ENCODE data around the gene SOCS7.
"Not testable (repeated sequence)": the region's sequence is repeated elsewhere in the genome, so short reads cannot be mapped to it uniquely, and the experiment has no call there.

SOCS7 gene

DNA sequence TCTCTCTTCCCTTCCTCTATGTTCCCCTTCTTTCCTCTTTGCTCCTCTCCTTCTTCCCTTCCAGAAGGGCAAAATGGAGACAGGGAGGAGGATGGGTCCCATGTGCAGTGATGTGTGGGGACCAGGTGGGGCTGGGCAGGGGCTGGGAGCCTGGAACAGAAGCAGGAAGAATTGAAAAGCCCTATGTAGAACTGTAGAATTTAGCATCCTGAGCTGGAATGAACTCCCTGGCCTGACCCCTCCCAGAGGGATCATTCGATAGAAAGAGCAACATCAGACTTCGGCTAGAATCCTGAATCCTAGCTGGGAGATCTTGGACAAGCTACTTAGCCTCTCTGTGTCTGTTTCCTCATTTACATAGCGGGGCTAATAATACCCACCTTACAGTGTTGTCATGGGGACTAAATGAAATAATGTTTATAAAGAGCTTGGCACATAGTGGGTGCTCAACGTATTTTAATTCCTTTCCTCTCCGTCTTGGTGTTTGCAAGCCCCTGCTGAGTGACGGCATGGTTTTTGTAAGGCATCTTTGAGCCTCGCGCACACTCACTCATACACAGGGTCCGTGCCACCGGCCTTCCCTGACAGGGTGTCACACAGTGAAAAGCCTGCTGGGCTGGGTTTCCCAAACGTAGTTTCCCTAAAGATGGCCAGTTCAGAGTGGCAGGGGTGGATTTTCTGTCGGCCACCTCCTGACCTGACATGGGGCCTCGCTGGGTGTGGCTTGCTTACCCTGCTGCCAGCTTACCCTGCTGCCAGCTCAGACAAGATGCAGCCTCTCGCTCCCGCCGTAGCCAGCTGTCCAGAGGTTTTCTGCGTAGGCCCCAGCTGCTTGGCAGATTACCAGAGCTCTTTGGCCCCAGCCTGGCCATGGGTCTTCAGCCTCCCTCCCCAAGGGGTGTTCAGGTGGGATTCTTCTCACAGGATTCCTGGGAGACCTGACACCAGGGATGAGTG, 70.5 kb downstream of the SOCS7 start:
- no peak for DNase-seq

DNA sequence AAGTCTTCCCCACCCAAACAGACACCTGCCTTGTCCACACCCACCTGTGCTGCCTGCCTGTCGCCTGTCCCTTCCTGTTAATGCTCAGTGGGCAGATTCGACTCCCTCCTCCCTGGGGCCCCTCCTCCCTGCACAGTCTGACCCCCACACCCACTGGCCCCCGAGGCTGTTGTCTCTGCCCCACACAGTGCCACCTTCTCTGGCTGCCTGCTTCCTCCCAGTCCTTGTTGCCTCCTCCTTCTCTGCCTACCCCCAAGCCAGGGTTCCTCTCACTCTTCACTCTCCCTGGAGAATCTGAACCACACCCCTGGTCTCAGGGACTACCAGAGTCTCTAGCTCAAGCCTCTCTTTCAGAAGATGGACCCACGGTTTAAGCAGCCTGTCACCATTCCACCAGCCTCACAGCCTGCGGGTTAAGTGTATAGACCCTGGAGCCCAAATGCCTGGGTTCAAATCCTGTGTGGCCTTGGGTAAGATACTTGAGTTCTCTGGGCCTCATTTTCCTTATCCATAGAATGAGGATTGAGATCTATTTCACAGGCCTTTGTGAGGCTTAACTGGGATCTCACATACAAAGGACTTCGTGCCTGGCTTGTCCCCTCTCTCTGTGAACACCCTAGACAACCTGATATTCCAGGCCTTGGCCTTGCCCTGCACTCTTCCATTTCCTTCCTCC, 72.8 kb downstream of the SOCS7 start:
- no peak for DNase-seq

DNA sequence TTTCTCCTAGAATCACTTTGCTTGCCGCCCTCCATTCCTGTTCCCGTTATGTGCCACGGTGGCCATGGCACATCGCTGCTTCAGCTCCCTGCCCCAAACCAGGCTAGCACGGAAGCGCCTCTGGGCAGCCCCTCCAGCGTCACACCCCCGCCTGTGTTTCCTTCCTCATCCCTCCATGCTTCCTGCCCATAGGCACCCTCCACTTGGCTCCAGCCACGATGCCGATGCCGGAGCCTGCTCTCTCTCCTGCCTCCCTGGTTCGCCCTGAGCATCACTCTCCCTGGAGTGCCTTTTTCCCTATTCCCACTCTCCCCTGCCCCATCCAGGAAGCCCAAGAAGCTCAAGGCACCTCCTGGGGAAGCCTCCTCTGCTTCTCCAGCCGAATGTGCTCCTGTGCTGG, 73.4 kb downstream of the SOCS7 start:
- DNase-seq = no peak

DNA sequence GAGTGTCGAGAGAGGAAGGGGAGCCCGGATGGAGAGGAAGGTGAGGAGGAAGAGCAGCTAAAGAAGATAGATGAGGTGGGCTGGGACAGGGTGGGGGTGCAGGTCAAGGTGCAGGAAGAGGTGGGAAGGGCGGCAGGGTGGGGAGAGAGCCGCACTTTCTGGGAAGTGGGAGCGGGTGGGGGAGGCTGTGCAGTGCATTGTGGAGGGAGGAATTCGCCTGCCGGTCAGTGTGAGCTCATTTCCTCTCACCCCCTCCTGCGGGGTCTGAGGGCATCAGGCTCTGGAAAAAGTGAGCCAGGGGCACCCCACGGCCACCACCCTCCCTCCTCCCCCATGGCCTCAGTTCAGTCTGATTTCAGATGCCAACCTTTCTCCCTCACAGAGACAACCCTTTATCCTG, 74.1 kb downstream of the SOCS7 start:
- no peak for DNase-seq

DNA sequence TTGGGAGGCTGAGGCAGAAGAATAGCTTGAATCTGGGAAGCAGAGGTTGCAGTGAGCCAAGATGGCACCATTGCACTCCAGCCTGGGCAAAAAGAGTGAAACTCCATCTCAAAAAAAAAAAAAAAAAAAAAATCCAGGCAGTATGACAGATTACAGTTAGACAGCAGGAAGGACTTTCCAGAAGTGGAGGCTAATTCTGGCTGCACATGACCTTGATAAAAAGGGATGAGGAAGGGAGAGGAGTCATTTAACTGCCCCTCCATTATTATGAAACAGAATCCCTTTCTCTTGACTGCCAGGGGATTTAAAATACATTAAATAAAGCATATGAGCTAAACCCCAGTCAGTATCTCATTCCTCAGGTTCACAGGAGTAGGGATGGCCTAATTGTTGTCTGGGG, 74.8 kb downstream of the SOCS7 start:
- DNase-seq = no peak

DNA sequence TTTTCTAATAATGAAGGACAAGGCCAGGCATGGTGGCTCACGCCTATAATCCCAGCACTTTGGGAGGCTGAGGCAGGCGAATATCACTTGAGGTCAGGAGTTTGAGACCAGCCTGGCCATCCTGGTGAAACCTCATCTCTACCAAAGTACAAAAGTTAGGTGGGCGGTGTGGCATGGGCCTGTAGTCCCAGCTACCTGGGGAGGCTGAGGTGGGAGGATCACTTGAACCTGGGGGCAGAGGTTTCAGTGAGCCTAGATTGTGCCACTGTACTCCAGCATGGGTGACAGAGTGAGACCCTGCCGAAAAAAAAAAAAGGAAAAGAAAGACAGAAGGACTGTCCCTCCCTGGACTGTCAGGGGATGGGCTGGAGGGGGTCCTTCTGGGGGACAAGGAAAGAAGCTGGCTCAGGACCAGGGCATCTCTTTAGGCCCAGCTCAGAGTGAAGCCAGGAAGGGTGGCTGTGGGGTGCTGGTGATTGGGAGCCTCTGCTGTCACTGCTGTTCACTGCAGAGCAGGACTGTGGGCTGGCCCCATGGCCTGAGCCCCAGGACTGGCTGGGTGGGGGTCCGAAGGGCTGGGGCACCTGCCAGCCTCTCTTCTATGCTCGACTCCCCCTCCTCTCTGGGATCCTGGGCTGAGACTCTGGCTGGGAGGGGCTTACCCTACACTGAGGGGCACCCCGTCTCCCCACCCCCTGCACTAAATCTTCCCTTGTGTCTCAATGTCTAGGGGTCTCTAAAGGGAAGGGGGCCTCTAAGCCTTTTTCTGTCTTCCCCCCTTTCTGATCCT, 75.7 kb downstream of the SOCS7 start:
- no peak for DNase-seq

DNA sequence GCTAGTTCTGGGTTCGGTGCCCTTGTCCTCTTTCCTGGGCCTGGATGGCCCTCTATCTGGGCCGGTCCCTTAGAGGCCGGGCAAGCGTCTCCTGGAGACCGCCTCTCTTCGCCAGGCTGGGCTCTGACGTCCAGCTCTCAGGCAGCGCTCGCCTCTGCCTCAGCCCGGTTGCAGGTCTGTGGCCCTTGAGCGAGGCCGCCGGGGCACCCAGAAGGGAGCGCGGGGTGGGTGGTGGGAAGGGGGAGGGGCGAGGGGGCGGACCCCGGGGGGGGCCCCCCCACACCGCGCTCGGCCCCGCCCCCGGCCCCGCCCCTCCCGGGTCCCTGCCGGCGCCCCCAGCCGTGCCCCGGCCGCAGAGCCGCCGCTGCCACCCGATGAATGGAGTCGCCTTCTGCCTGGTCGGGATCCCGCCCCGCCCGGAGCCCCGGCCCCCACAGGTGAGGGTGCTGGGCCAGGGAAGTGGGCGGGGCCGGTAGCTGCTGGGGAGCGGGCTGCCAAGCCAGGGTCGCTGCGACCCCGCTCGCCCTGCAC, 76.5 kb downstream of the SOCS7 start, which contains the start of gene ARHGAP23:
Gene ARHGAP23, plus strand, starts transcription at position 353 of the 531 bp plus-strand sequence. Its CDS starts 22 bp downstream, at position 375.
- peak; percentile 65 for DNase-seq

DNA sequence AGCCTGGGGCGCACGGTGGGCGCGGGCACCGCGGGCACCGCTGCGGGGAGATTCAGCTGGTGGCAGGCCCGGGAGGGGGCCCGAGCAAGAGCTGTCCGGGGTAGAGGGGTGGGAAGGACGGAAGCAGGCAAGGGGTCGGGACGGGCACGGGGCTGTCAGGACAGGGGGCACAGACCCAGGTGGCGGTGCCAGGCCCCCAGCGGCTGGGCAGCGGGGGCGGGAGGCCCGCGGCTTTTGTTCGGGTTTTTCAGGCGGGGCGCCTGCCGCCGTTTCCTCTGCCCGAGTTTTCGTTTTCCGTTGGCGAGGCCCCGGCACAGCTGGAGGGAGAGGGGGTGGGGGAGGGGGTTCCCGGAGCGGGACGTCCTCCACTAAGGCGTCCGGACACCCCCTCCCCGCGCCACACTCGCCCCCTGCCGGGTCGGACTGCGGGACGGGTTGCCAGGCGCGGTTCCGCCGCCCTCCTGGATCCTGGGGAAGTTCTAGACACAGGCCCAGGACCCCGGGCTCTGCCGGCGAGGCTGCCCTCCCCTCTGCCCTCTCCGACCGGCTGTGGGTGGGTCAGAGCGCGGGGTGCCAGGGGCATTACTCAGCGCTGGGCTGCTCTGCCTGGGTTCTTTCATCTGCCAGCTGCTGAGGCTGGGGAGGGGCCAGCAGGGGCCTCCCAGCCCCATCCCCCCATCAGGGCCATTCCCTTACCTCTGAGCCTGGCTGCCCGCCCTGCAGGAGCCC, 77.2 kb downstream of the SOCS7 start:
- DNase-seq = peak; percentile 62

DNA sequence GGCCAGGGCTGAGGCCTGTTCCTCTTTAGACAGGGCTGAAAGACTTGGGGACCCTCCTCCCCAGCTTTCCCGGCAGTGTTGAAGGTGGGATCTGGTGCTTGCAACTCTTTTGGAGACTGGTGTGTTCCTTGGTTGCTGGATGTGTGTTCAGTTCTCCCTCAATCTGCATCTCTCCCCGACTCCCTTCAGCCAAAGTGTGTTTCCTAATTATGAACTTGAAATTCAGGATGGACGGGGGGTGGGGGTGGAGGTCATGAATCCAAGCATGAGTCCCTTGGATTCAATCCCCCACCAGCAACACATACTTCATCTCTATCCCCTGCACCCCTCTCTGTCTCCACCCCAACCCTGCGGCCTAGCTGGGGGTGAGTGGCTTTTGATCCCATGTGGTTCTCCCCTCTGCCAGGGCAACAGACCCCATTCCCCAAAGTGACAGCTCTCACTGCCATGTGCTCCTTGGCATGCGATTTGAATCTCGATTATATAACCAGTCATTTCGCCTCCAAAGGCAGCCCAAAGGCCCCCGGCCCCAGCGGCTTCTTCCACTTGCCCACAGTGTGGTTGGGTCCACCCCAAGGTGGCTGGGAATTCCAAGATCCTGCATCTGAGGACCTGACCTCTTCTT, 77.9 kb downstream of the SOCS7 start:
- no peak for DNase-seq

DNA sequence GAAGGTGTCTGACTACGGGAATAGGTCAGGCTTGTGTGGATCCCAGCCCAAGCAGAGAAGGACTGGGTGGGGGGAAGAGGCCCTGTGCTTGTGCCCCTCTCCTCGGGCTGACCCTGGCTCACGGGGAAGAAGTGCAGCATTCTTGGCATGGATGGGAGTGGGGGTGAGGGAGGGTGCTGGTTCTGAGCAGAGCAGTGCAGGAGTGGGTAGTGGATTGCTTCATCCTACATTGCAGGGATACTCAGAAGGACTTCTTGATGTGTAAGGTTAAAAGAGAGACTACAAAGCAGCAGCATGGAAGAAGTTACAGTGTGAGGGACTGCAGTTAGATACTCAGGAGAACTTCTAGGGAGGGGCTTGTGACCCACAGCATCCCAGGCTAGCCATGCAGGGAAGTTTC, 78.7 kb downstream of the SOCS7 start:
- no peak for DNase-seq

DNA sequence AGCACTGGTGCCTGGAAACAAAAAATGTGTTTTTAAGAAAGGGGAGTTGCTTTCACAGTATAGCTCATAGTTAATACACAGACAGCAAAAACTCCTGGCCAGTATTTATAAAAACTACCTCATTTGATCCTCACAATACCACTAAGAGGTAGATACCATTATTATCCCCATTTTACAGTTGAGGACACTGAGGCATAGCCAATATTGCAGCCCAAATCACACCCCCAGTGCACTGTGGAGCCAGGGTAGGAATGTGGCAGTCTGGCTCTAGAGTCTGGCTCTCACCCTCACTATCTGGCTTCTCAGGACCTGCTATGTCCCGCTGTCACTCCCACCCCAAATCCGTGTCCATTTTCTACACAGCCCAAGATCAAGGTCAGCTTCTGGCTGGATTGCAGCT, 79.2 kb downstream of the SOCS7 start:
- DNase-seq = no peak

DNA sequence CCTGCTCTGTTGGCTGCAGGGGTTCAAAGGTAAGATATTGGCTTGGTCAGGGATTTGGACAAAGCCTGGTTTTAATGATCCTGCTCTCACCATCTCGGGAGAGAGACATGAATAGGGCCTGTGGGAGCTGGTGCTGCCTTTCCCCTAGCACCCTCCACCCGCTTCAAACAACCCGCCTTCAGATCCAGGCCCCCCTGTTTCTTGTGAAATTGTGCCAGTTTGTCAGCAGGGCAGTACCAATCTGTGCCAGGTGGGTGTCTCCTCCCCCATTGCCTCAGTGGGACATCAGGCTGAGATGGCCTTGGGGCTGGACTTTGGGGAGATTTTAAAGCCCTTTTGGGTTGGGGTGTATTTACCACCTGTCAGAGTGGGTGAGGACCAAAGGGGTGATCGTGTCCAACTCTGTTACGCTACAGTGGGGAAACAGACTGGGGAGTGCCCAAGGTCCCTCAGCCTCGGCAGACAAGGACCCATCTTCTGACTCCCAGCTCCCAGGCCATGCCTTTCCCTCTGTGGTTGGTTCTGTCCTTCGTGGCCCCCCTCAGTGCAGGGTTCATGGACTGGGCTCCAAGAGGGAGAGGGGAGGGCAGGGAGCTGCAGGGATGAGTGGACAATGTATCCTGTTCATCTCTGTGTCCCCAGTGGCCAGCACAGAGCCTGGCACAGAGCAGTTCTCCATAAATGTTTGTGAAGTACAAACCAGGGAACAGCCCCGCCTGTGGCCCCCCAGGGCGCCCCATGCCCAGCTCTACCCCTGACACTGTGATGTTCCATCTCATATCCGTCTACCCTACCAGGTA, 79.9 kb downstream of the SOCS7 start:
- no peak for DNase-seq

DNA sequence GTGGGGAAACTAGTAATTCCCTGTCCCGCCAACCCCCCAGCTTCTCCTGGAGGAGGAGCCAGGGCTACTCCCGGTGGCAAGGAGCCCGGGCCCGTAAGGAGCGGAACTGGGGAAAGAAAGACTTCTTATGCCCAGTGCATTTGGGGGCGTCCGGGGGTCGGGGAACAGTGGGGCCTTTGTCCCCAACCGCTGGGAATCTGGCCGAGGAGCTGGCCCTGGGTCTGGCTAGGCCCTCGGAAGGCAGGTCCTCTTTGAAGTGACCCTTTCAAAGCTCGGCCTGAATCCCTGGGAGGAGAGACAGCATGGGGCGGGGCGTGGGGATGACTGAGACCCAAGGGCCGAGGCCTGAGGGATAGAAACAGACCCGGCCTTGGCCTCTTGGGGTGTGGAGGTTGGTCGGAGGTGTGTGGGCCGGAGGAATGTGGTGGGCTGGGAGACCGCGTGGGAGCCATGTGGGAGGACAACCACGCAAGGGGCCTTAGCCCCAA, 82.6 kb downstream of the SOCS7 start:
- DNase-seq = no peak

DNA sequence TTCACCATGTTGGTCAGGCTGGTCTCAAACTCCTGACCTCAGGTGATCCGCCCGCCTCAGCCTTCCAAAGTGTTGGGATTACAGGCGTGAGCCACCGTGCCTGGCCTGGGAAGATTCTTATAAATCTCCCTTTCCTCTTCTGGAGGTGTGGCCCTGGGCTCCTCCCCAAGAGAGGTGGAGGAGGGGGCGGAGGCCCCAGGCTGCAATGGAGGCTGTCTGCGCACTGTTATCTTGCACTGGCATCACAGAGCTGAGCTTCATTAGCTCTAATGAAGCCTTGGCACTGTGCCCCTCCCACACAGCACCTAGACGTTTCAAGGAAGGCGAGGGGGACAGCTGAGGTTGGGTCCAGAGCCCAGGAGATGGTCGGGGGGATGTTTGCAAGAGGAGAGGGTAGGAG, 84.2 kb downstream of the SOCS7 start:
- DNase-seq = no peak

DNA sequence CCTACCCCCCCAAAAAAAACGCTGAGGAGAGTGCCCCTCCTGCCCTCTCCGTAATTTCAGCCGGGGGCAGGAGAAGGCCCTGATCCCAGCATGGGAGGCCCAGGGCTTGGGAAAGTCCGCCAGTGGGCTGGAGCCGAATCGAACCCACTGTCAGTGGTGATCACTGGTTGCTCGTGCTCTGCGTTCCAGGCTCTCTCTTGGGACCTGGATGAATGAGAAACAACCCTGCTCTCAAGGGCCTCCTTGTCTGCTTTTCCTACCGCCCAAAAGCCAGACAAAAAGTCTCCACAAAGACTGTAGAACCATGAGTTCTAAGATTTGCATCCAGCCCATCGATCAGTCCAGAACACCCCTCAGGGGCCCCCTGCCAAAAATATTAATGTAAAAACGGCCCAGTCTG, 84.7 kb downstream of the SOCS7 start:
- DNase-seq = no peak

DNA sequence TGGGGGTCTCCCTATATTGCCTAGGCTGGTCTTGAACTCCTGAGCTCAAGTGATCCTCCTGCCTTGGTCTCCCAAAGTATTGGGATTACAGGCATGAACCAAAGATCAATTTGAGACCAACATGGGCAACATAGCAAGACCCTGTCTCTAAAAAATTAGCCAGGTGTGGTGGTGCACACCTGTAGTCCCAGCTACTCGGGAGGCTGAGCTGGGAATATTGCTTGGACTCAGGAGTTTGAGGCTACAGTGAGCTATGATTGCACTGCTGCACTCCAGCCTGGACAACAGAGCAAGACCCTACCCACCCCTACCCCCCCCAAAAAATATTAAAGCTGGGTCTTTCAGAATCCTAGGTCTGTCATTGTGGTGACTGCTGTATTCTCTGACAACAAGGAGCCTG, 85.7 kb downstream of the SOCS7 start:
- not testable (repeated sequence) for DNase-seq

DNA sequence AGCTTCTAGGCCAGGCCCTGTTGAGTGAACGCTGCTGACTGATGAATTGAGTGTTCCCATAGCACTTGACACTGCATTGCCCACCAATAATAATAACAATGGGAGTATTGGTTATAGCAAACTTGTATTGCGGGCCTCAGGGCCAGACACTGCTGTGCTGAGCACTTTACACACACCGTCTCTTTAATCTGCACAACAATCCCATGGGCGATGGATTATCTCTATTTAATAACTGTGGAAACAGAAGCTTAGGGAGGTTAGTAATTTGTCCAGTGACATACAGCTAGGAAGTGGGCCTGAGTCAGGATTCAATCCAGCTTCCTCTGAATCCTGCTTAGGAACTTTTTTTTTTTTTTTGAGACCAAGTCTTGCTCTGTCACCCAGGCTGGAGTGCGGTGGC, 87.8 kb downstream of the SOCS7 start:
- DNase-seq = no peak

DNA sequence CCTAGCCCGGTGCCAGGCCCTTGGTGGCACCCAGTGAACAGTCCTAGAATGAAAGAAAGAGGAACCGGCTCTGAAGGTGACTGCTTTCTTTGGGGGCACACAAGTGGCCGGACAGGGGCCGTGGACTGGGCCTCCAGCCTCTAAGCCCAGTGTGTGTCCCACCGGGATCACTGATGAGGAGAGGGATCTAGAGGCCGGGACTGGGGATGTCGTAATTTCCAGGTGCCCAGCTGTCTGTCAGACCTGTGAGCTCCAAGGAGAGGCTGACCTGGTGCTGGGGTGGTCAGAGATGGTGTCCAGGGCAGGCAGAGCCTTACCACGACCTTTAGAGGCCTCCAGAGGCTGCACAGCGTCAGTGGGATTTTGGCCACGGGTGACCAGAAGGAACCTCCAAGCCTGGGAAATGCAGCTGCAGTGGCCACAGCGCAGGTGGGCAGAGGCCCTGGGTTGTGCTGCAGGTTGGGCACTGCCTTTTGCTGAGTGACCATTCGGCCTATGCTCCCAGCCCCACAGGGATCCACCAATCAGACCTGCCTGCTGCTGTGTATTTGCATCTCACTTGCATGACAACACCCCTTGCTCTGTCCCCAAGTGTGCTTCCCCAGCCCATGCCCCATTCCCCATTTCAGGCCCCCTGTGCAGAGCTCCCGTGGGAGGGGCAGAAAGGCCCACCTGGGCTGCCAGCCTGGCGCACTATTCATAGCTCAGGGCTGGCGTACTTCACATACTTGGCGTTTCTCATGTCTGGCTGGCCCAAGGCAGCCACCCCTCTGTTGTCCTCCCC, 89.2 kb downstream of the SOCS7 start:
- DNase-seq = peak; percentile 12

DNA sequence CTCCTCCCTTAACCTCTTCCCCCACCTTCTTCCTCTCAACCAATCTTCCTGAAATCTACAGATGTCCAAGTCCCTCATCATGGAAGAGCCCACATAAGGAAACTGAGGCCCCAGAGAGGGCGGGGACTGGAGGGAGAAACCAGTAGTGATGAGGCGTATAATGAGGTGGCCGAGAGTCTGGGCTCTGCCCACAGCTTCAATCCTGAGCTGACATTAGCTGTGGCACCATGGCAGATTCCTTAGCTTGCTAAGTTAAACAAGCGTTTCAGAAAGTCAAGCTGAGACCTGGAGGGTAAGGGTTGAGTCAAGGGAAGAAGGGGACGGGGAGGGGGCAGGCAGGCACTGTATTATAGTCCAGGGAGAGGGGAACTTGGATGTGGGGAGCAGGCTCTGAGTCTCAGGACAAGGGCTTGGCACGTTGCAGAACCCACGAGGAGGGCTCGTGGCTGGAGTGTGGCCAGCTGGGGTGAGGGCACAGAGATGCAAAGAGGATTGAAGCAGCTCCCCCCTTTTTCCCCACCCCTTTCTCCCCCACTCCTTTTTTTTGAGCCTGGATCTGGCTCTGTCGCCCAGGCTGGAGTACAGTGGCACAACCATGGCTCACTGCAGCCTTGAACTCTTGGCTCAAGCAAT, 89.9 kb downstream of the SOCS7 start:
- DNase-seq = no peak

All from eye (tissue), 1 donor.